ENCODE results near the gene PLCB4. TPM values are rescaled to one million over a fixed set of nuclear protein-coding genes. Genes with fewer than 3 reads are reported as not detected.

The PLCB4 gene
- total RNA-seq, 1 donor from 2014 or later, result 12.0 TPM

GRCh38 chr20:9427430-9428291 is 358.8 kb downstream of the PLCB4 start:
- Histone ChIP-seq H3K27ac (no peak overlapping the region), H3K27me3 (no peaks in the 10 kb centered on the region), H3K9me3 (no peaks in the 10 kb centered on the region), H3K4me1 (no peaks in the 10 kb centered on the region), H3K36me3 (peaks cover 0 to 5% of the 10 kb centered on the region in 2 donors), H3K4me3 (no peak overlapping the region)
- intact Hi-C loops (cut with DNase I), result no loop called here
- TF ChIP-seq POLR2A (IDR thresholded peaks at IDR 0.05), result no peak
- TF ChIP-seq CTCF (IDR thresholded peaks at IDR 0.05), result no peak
- no peak for TF ChIP-seq POLR2AphosphoS5 (IDR thresholded peaks at IDR 0.05; ENCODE audit: insufficient read depth in 1 of 2, low read depth in 1 of 2)
- DNase-seq (ENCODE audit: extremely low spot score in 2 of 2), result no peak

GRCh38 chr20:9428292-9428607 is 359.4 kb downstream of the PLCB4 start:
- Histone ChIP-seq H3K36me3 (peaks cover 0 to 5% of the 10 kb centered on the region in 2 donors), H3K27me3 (no peaks in the 10 kb centered on the region), H3K4me1 (no peaks in the 10 kb centered on the region), H3K9me3 (no peaks in the 10 kb centered on the region), H3K27ac (no peak overlapping the region), H3K4me3 (no peak overlapping the region)
- intact Hi-C loops (cut with DNase I), result no loop called here
- no peak for DNase-seq (ENCODE audit: extremely low spot score in 2 of 2)
- TF ChIP-seq CTCF (IDR thresholded peaks at IDR 0.05) (no peak), POLR2A (IDR thresholded peaks at IDR 0.05) (no peak), POLR2AphosphoS5 (IDR thresholded peaks at IDR 0.05; ENCODE audit: insufficient read depth in 1 of 2, low read depth in 1 of 2) (no peak)

GRCh38 chr20:9439806-9440205 is 370.9 kb downstream of the PLCB4 start:
- no peak for DNase-seq (ENCODE audit: extremely low spot score in 2 of 2)
- intact Hi-C loops (cut with DNase I), result no loop called here
- Histone ChIP-seq H3K27ac (no peak overlapping the region), H3K36me3 (peaks cover 0 to 7% of the 10 kb centered on the region in 2 donors), H3K9me3 (no peaks in the 10 kb centered on the region), H3K27me3 (no peaks in the 10 kb centered on the region), H3K4me1 (no peaks in the 10 kb centered on the region), H3K4me3 (no peak overlapping the region)
- TF ChIP-seq POLR2AphosphoS5 (IDR thresholded peaks at IDR 0.05; ENCODE audit: insufficient read depth in 1 of 2, low read depth in 1 of 2), result no peak
- TF ChIP-seq POLR2A (IDR thresholded peaks at IDR 0.05), result no peak
- TF ChIP-seq CTCF (IDR thresholded peaks at IDR 0.05), result no peak

GRCh38 chr20:9440892-9441291 is 372.0 kb downstream of the PLCB4 start:
- TF ChIP-seq POLR2A (IDR thresholded peaks at IDR 0.05) (no peak), CTCF (IDR thresholded peaks at IDR 0.05) (no peak), POLR2AphosphoS5 (IDR thresholded peaks at IDR 0.05; ENCODE audit: insufficient read depth in 1 of 2, low read depth in 1 of 2) (no peak)
- H3K27ac ChIP-seq, result no peak overlapping the region
- no peak for DNase-seq (ENCODE audit: extremely low spot score in 2 of 2)
- no peak overlapping the region for H3K4me3 ChIP-seq
- intact Hi-C loops (cut with DNase I), result no loop called here
- H3K4me1 ChIP-seq, result no peaks in the 10 kb centered on the region
- H3K36me3 ChIP-seq, result peaks cover 0 to 7% of the 10 kb centered on the region in 2 donors
- H3K27me3 ChIP-seq, result no peaks in the 10 kb centered on the region
- no peaks in the 10 kb centered on the region for H3K9me3 ChIP-seq

GRCh38 chr20:9441948-9442347 is 373.1 kb downstream of the PLCB4 start:
- no peak for DNase-seq (ENCODE audit: extremely low spot score in 2 of 2)
- H3K27ac ChIP-seq, result no peak overlapping the region
- TF ChIP-seq POLR2AphosphoS5 (IDR thresholded peaks at IDR 0.05; ENCODE audit: insufficient read depth in 1 of 2, low read depth in 1 of 2) (no peak), CTCF (IDR thresholded peaks at IDR 0.05) (no peak), POLR2A (IDR thresholded peaks at IDR 0.05) (no peak)
- no peak overlapping the region for H3K4me3 ChIP-seq
- no peaks in the 10 kb centered on the region for H3K9me3 ChIP-seq
- intact Hi-C loops (cut with DNase I), result no loop called here
- peaks cover 0 to 7% of the 10 kb centered on the region in 2 donors for H3K36me3 ChIP-seq
- no peaks in the 10 kb centered on the region for H3K27me3 ChIP-seq
- H3K4me1 ChIP-seq, result no peaks in the 10 kb centered on the region

Data from vagina (tissue), 2 donors.